Trophoblast cell (in vitro differentiated cells and primary cell): ENCODE data around the gene MIB2.
"Not testable (repeated sequence)": the region's sequence is repeated elsewhere in the genome, so short reads cannot be mapped to it uniquely, and the experiment has no call there.

Experiments used
- DNase-seq, 2 donors: peaks; one replicate each; pipeline ENCODE4 v3.0.0-alpha.2; 2016
- H2AFZ ChIP-seq: 2 replicates; pipeline ENCODE4 v1.6.1; 2013; ENCODE audit warnings: low read length, moderate library complexity, mild to moderate bottlenecking; ENCODE audit not compliant: insufficient read depth, poor library complexity
- H2AK5ac ChIP-seq: 2 replicates; pipeline ENCODE4 v1.6.1; 2013; ENCODE audit warnings: mild to moderate bottlenecking, low read length
- H2BK120ac ChIP-seq: 2 replicates; pipeline ENCODE4 v1.6.1; 2013; ENCODE audit warnings: low read length, mild to moderate bottlenecking, moderate library complexity; ENCODE audit not compliant: insufficient read depth, poor library complexity
- H2BK12ac ChIP-seq: 2 replicates; pipeline ENCODE4 v1.6.1; 2013; ENCODE audit warnings: mild to moderate bottlenecking, low read length, moderate library complexity
- H2BK5ac ChIP-seq: 2 replicates; pipeline ENCODE4 v1.6.1; 2013; ENCODE audit warnings: low read length, low read depth, moderate library complexity, mild to moderate bottlenecking; ENCODE audit not compliant: poor library complexity
- H3K14ac ChIP-seq: 2 replicates; pipeline ENCODE4 v1.6.1; 2013; ENCODE audit warnings: mild to moderate bottlenecking, low read length
- H3K18ac ChIP-seq: 2 replicates; pipeline ENCODE4 v1.6.1; 2013; ENCODE audit warnings: mild to moderate bottlenecking, low read length
- H3K23ac ChIP-seq: 2 replicates; pipeline ENCODE4 v1.6.1; 2013; ENCODE audit warnings: low read length
- H3K27ac ChIP-seq: 2 replicates; pipeline ENCODE4 v1.5.1; 2013; ENCODE audit warnings: low read depth, mild to moderate bottlenecking, inconsistent platforms, low read length, moderate library complexity
- H3K27me3 ChIP-seq: 2 replicates; pipeline ENCODE4 v1.6.1; 2013; ENCODE audit warnings: inconsistent platforms, mild to moderate bottlenecking, low read length, moderate library complexity; ENCODE audit not compliant: insufficient read depth
- H3K36me3 ChIP-seq, 2 experiments: 1 replicate in 1 of 2; 2 replicates in 1 of 2; pipeline ENCODE4 v1.6.1; 2013; ENCODE audit warnings: low read length in 2 of 2, mild to moderate bottlenecking in 2 of 2, moderate library complexity in 1 of 2; ENCODE audit not compliant: insufficient read depth in 2 of 2, control insufficient read depth in 1 of 2
- H3K4ac ChIP-seq: 2 replicates; pipeline ENCODE4 v1.6.1; 2013; ENCODE audit warnings: low read depth, mild to moderate bottlenecking, low read length, moderate library complexity
- H3K4me1 ChIP-seq, 2 experiments: 1 replicate in 1 of 2; 2 replicates in 1 of 2; pipeline ENCODE4 v1.6.1; 2013; ENCODE audit warnings: low read length in 2 of 2, mild to moderate bottlenecking in 2 of 2, moderate library complexity in 1 of 2; ENCODE audit not compliant: insufficient read depth in 2 of 2, control insufficient read depth in 1 of 2
- H3K4me2 ChIP-seq: 2 replicates; pipeline ENCODE4 v1.6.1; 2013; ENCODE audit warnings: inconsistent platforms, mild to moderate bottlenecking, low read length, moderate library complexity
- H3K4me3 ChIP-seq: 2 replicates; pipeline ENCODE4 v1.5.1; 2013; ENCODE audit warnings: mild to moderate bottlenecking, low read depth, low read length, inconsistent platforms
- H3K79me1 ChIP-seq: one replicate; pipeline ENCODE4 v1.6.1; 2013; ENCODE audit warnings: low read length
- H3K79me2 ChIP-seq: 2 replicates; pipeline ENCODE4 v1.6.1; 2013; ENCODE audit warnings: low read length, mild to moderate bottlenecking; ENCODE audit not compliant: control insufficient read depth, insufficient read depth, poor library complexity
- H3K9ac ChIP-seq: 2 replicates; pipeline ENCODE4 v1.6.1; 2013; ENCODE audit warnings: mild to moderate bottlenecking, low read length
- H3K9me3 ChIP-seq: 2 replicates; pipeline ENCODE4 v1.6.1; 2013; ENCODE audit warnings: low read depth, mild to moderate bottlenecking, control low read depth, inconsistent platforms, low read length; ENCODE audit not compliant: insufficient read depth
- H4K12ac ChIP-seq: 2 replicates; pipeline ENCODE4 v1.6.1; 2013; ENCODE audit warnings: low read depth, mild to moderate bottlenecking, low read length, moderate library complexity
- H4K8ac ChIP-seq: 2 replicates; pipeline ENCODE4 v1.6.1; 2013; ENCODE audit warnings: low read depth, mild to moderate bottlenecking, low read length, moderate library complexity
- H4K91ac ChIP-seq: one replicate; pipeline ENCODE4 v1.6.1; 2013; ENCODE audit warnings: low read depth, mild to moderate bottlenecking, low read length, moderate library complexity
- WGBS: extraction: QIAGEN DNeasy Blood & Tissue Kit; methylation state at CpG from one replicate; pipeline ENCODE4 v1.1.7; 2013; ENCODE audit warnings: missing lambda C conversion rate; ENCODE audit not compliant: insufficient read length, insufficient coverage; ENCODE audit errors: extremely low coverage; 5-methylcytosine and 5-hydroxymethylcytosine counted together

MIB2 gene

DNA sequence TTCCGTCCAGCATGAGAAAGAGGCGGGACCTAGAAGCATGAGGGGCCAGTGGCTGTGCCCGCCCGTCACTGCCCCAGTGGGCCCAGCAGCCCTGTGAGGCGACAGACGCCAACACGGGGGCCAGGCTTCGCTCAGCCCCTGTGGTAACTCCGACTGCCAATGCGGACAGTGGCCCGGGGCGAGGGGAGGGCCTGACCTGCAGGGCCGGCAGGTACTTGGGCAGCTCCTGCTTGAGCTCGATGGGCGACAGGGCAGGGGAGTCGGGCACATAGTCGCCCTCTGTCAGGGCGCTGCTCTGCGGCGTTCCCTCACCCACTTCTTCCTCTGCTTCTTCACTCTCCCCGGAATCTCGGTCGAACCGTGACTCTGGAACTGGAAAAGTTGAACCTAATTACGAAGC is 24.8 kb downstream of the MIB2 start:
- not testable (repeated sequence) for H2AFZ ChIP-seq, DNase-seq, H3K27ac ChIP-seq, H3K4me1 ChIP-seq, H3K4ac ChIP-seq, H2BK120ac ChIP-seq, H2BK12ac ChIP-seq, H3K9ac ChIP-seq, H3K23ac ChIP-seq, H3K4me3 ChIP-seq, H3K4me2 ChIP-seq, H3K27me3 ChIP-seq, H2AK5ac ChIP-seq, H3K14ac ChIP-seq, H3K18ac ChIP-seq, H4K91ac ChIP-seq, H3K79me1 ChIP-seq, H3K79me2 ChIP-seq, H4K8ac ChIP-seq, H2BK5ac ChIP-seq, H3K9me3 ChIP-seq, H4K12ac ChIP-seq
- peaks cover 28 to 38% of the 10 kb centered on the region in 2 experiments for H3K36me3 ChIP-seq
- no CpG with 5 or more reads among the region's 25 CpGs for WGBS

DNA sequence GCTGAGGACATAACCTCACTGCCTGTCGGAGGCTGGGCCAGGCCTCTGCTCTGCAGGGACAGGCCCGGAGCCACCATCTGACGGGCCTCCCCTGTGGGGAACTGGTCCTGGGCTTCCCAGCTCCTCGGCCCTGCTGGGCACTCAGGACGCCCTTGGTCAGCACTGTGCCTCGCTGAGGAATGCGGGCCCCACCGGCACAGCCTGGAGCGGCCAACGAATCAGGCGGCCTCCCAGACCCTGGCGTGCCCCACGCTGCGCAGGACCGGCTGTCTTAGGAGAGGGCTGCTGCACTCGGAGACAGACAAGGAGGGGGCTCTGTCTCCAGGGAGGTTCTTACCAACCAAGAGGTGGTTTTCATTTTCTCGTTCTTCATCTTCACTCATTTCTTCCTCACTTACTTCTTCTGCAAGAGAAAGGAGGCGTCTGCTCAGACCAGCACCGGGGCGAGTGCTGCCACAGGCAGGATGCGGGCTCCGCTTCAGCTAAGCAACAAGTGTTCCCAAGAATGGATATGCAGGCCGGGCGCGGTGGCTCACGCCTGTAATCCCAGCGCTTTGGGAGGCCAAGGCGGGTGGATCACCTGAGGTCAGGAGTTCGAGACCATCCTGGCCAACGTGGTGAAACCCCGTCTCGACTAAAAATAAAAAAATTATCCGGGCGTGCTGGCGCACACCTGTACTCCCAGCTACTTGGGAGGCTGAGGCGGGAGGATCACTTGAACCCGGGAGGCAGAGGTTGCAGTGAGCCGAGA is 25.6 kb downstream of the MIB2 start:
- H2BK12ac ChIP-seq, H3K27ac ChIP-seq, H3K9ac ChIP-seq, H4K12ac ChIP-seq, H3K4ac ChIP-seq, H3K27me3 ChIP-seq, H3K79me2 ChIP-seq, H2BK120ac ChIP-seq, H3K9me3 ChIP-seq, H2AFZ ChIP-seq, H3K14ac ChIP-seq, H3K4me1 ChIP-seq, H3K23ac ChIP-seq, H2AK5ac ChIP-seq, H2BK5ac ChIP-seq, H3K4me2 ChIP-seq, H3K4me3 ChIP-seq, H4K91ac ChIP-seq, H3K79me1 ChIP-seq, H3K18ac ChIP-seq, DNase-seq, H4K8ac ChIP-seq: not testable (repeated sequence)
- WGBS = no CpG with 5 or more reads among the region's 38 CpGs
- H3K36me3 ChIP-seq = peaks cover 30 to 38% of the 10 kb centered on the region in 2 experiments

DNA sequence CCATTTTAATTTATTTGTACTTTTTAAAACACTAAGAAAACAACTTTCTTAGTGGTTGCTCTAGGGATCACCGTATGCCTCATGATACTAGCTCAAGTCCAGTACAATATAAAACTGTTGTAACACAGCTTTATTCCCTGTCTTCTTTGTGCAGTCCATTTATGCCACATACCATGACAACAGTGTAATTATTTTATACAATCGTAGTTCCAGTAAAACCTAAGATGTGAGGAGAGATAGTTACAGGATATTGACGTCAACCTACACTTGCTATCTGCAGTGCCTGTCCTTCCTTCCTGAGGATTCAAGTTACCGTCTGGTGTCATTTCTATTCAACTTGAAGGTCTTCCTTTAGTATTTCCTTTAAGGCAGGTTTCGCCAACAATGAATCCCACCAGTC is 31.0 kb downstream of the MIB2 start:
- H2BK120ac ChIP-seq, H4K12ac ChIP-seq, H3K79me1 ChIP-seq, H4K91ac ChIP-seq, H2AFZ ChIP-seq, H3K27me3 ChIP-seq, DNase-seq, H2AK5ac ChIP-seq, H3K9ac ChIP-seq, H3K4ac ChIP-seq, H4K8ac ChIP-seq, H3K14ac ChIP-seq, H3K4me2 ChIP-seq, H3K18ac ChIP-seq, H3K4me1 ChIP-seq, H3K23ac ChIP-seq, H3K27ac ChIP-seq, H2BK5ac ChIP-seq, H3K9me3 ChIP-seq, H2BK12ac ChIP-seq, H3K79me2 ChIP-seq, H3K4me3 ChIP-seq: not testable (repeated sequence)
- no CpG with 5 or more reads among the region's 5 CpGs for WGBS
- peaks cover 28% of the 10 kb centered on the region in 2 experiments for H3K36me3 ChIP-seq

DNA sequence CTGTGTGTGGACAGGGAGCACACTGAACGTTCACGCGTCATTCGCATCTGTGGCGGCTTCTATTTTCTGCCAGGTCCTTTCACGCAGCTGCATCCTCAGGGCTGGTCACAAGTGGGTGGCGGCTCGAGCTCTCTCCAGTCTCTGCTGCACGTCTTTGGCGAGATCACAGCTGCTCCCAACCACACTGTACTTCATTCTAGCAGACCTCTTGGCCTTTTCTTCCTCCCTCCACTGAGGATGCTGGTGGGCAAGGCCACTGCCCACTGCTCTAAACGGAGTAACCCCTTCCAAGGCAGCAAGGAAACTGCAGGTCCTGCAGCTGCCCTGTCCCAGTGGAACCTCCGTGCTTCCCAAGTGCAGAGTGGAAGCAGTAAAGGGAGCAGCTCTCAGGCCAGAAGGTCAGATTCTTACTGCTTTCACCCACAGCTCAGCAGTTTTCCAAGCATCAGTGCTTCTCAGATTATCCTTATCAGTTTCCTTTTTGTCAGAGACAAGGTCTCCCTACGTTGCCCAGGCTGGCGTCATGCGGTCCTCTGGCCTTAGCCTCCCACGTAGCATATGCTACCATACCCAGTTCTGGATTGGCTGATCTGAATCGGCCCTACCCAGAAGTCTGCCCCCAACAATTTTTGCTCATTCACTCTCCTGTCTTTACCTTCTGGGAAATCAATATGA is 32.4 kb downstream of the MIB2 start:
- not testable (repeated sequence) for H3K27me3 ChIP-seq, H2AK5ac ChIP-seq, H4K91ac ChIP-seq, H3K9me3 ChIP-seq, H3K4me1 ChIP-seq, H4K12ac ChIP-seq, H4K8ac ChIP-seq, H3K18ac ChIP-seq, H3K23ac ChIP-seq, H3K79me2 ChIP-seq, H3K27ac ChIP-seq, H3K79me1 ChIP-seq, DNase-seq, H3K4me2 ChIP-seq, H2BK120ac ChIP-seq, H3K4ac ChIP-seq, H2BK5ac ChIP-seq, H2BK12ac ChIP-seq, H3K4me3 ChIP-seq, H3K14ac ChIP-seq, H3K9ac ChIP-seq, H2AFZ ChIP-seq
- WGBS = no CpG with 5 or more reads among the region's 17 CpGs
- peaks cover 34 to 37% of the 10 kb centered on the region in 2 experiments for H3K36me3 ChIP-seq
